ENCODE data around the gene SOX4.
"Not testable (repeated sequence)": the region's sequence is repeated elsewhere in the genome, so short reads cannot be mapped to it uniquely, and the experiment has no call there.

SOX4 gene

GRCh38 chr6:21593412-21593926 is at the start of gene SOX4:
TSS of gene SOX4 (plus strand) at chr6:21593751. CDS start at chr6:21594535, 784 bp downstream.
- H3K4me3 ChIP-seq (ENCODE audit: control insufficient read depth, low read depth, low read length) = peak within 1 kb of the TSS; percentile 68
- TF ChIP-seq CTCF (conservative IDR thresholded peaks at IDR 0.05; ENCODE audit: control insufficient read depth, insufficient read depth, low read depth, low read length) = no peak
- DNase-seq (ENCODE audit: low read depth) = peak; percentile 93

DNA sequence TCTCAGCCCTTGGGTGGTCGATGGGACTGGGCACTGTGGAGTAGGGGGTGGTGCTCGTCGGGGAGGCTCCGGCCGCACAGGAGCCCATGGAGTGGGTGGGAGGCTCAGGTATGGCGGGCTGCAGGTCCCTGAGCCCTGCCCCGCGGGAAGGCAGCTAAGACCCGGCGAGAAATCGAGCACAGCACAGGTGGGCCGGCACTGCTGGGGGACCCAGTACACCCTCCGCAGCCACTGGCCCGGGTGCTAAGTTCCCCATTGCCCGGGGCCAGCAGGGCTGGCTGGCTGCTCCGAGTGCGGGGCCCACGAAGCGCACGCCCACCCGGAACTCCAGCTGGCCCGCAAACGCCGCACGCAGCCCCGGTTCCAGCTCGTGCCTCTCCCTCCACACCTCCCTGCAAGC is 41.3 kb upstream of the SOX4 start:
- DNase-seq (ENCODE audit: low read depth) = not testable (repeated sequence)

DNA sequence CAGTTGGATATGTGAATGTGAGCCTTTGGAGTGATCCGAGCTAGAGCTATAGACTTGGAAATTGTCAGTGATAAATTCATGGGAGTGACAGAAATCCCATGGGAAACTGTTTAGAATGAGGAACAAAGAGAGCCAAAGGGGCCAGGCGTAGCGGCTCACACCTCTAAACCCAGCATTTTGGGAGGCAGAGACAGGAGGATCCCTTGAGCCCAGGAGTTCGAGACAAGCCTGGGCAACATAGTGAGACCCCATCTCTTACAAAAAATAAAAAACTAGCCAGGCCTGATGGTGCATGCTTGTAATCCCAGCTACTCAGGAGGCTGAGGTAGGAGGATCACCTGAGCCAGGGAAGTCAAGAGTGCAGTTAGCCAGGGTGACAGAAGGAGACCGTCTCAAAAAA is 39.3 kb upstream of the SOX4 start:
- H3K4me3 ChIP-seq (ENCODE audit: control insufficient read depth, low read depth, low read length) = no peak overlapping the region
- no peak for DNase-seq (ENCODE audit: low read depth)
- no peak for TF ChIP-seq CTCF (conservative IDR thresholded peaks at IDR 0.05; ENCODE audit: control insufficient read depth, insufficient read depth, low read depth, low read length)

More for the DNA sequence above, 41.3 kb upstream of the SOX4 start:
- H3K4me3 ChIP-seq (ENCODE audit: control insufficient read depth, low read depth, low read length) = not testable (repeated sequence)

DNA sequence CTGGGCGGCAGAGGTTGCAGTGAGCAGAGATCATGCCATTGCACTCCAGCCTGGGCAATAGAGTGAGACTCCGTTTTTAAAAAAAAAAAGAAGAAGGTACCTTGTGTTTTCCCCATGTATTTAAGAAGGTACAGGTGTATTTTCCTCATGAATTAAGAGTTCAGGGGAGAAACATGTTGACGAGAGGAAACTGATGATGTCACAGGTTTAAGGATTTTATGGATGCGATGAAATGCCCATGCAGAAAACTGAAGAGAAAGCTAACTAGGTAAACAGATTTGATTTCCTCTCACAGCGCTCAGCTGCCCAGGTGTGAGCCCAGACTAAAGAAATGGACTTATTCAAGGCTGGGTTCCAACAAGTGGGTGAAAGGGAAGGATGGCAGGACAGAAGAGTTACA is 38.4 kb upstream of the SOX4 start:
- no peak overlapping the region for H3K4me3 ChIP-seq (ENCODE audit: control insufficient read depth, low read depth, low read length)
- no peak for DNase-seq (ENCODE audit: low read depth)
- TF ChIP-seq CTCF (conservative IDR thresholded peaks at IDR 0.05; ENCODE audit: control insufficient read depth, insufficient read depth, low read depth, low read length) = no peak

DNA sequence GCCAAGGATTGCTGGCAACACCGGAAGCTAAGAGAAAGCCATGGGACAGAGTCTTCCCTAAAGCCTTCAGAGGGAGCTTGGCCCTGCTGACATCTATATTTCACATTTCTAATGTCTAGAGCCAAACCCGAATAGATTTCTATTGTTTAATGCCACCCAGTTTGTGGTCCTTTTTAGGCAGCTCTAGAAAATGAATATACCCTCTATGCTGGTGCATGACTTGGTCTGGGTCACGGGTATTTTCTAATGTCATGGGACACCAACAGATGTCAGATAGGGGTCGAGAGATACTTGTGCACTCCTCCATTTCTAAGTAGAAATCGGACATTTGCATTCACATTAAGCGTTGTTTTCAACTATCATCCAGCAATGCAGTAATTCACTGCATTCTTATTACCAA is 37.0 kb upstream of the SOX4 start:
- no peak overlapping the region for H3K4me3 ChIP-seq (ENCODE audit: control insufficient read depth, low read depth, low read length)
- DNase-seq (ENCODE audit: low read depth) = no peak
- no peak for TF ChIP-seq CTCF (conservative IDR thresholded peaks at IDR 0.05; ENCODE audit: control insufficient read depth, insufficient read depth, low read depth, low read length)

GRCh38 chr6:21556968-21557721 is 36.4 kb upstream of the SOX4 start:
- DNase-seq (ENCODE audit: low read depth) = peak; percentile 51
- TF ChIP-seq CTCF (conservative IDR thresholded peaks at IDR 0.05; ENCODE audit: control insufficient read depth, insufficient read depth, low read depth, low read length) = no peak
- H3K4me3 ChIP-seq (ENCODE audit: control insufficient read depth, low read depth, low read length) = no peak overlapping the region

GRCh38 chr6:21559238-21559637 is 34.3 kb upstream of the SOX4 start:
- H3K4me3 ChIP-seq (ENCODE audit: control insufficient read depth, low read depth, low read length) = no peak overlapping the region
- TF ChIP-seq CTCF (conservative IDR thresholded peaks at IDR 0.05; ENCODE audit: control insufficient read depth, insufficient read depth, low read depth, low read length) = no peak
- no peak for DNase-seq (ENCODE audit: low read depth)
